Measurements from ENCODE around the gene RASA3. TPM values are rescaled to one million over a fixed set of nuclear protein-coding genes. Genes with fewer than 3 reads are reported as not detected.
A peak's percentile ranks its signal among the peaks of the same experiment; 100 is the strongest.
"Not testable (repeated sequence)": the region's sequence is repeated elsewhere in the genome, so short reads cannot be mapped to it uniquely, and the experiment has no call there.

Gene RASA3
- polyA plus RNA-seq, 1 donor: 23.6 TPM

DNA sequence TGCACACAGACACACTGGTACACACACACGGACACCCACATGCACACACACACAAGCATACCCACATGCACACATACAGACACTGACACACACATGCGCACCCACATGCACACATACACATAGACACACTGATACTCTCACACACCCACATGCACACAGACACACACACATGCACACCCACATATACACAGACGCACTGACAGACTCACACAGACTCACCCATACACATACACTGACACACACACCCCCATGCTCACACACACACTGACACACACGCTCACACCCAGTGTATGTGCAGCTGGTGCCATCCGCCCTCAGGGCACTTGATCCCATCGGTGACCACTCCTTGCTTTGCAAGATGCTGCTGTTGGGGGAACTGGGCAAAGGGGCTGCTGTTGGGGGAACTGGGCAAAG is 9.7 kb upstream of the RASA3 start:
- no peak for DNase-seq

DNA sequence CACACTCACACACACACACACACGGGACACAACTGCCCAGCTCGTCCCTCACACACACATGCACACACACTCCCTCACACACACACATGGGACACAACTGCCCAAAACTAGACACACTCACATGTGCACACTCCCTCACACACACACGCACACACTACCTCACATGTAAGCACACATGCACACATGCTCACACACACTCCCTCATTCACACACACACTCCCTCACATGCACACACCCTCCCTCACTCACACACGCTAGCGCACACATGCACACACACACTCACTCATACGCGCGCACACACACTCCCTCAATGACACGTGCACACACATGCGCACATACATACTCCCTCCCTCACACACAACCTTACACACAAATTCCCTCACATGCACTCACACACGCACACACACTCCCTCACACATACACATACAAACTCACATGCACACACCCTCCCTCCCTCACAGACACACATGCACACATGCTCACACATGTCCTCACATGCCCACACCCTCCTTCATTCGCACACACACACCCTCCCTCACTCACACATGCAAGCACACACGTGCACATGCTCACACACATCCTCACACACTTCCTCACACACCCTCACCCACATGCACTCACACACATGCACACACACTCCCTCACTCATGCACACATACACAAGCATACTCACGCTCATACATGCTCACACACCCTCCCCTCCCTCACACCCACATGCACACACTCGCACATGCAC is 9.0 kb upstream of the RASA3 start:
- DNase-seq: no peak

DNA sequence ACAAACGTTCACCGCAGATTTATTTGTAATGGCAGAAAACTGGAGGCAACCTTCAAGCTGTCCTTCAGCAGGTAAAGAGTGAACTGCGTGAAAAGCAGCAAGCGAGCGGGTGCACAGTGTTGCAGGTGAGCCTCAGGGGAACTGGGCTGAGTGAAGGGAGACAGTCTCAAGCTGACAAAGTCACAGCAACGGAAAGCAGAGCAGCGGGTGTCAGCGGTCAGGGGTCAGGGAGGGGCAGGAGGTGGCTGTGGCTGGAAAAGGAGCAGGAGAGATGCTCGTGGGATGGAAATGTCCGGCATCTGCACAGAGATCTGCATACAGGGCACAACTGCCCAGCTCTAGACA is 8.5 kb upstream of the RASA3 start:
- no peak for DNase-seq

DNA sequence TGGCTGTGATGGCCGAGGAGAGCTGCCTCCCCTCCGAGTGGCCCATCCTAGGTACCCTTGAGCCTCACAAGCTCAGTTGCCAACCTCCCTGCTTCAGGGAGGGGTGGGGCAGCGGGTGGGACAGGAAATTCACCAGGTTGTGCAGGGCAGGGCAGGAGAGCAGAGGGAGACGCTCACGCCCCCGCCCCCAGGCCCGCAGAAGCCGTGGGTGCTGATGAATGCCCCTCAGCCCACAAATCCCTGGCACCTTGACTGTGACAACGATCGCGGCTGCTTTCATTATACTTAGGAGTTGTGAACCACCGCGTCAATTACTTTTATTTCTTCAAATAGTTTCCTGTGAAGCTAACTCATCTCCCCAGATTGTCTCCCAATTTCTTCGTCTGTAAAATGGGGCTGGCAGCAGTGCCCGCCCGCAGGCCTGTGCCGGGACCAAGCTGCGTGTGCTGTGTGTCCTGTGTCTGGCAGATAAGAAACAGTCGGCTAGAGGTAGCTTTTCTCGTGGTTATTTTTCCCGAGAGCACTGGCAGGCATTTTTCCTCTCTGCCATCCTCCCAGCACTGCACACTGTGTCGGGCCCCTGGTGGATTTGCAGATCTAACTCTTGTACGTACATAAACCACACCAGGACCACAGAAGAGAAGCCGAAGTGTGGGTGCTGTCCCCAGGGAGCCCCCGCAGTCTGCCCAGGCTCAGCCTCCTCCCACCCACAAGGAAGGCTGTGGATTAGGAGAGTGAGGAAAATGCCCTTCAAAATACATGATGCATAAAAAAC is 7.9 kb upstream of the RASA3 start:
- no peak for DNase-seq

DNA sequence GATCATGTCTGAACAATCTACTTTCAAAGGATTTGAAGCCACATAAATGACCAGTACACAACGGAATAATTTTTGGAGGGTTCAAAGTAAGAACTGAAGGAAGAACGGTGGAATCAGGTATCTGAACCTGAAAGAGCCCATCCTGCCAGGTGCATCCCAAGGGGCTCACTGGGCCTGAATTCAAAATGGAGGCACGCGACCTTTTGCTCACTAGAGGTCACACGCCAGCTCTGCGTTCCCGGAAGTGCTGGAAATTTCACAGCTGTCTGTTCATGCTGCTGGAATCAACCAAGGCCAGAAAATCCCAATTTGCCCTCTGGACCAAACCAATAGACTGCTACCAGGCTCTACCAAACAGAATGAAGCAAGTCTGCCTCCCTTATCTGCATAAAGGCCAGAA is 4.2 kb upstream of the RASA3 start:
- DNase-seq: no peak

DNA sequence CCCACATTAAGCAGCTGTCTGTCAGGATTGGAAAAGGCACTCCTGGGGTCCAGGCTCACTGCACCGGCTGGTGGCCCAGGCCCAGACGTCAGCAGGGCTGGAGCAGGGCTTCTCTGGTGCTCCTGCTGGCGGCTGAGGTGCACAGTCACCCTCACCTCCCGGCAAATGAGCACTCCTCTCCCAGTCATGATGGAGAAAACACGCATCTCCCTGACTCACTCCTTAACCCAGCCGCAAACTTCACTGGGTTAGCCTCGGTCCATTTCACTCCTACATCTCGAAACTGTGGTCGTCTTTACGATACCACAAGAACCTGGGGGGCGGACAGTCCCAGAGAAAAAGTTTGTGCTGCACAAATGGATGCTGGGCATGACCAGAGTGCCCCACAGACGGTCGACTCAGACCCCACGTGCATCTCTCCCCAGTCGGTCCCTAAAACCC is 3.3 kb upstream of the RASA3 start:
- no peak for DNase-seq

DNA sequence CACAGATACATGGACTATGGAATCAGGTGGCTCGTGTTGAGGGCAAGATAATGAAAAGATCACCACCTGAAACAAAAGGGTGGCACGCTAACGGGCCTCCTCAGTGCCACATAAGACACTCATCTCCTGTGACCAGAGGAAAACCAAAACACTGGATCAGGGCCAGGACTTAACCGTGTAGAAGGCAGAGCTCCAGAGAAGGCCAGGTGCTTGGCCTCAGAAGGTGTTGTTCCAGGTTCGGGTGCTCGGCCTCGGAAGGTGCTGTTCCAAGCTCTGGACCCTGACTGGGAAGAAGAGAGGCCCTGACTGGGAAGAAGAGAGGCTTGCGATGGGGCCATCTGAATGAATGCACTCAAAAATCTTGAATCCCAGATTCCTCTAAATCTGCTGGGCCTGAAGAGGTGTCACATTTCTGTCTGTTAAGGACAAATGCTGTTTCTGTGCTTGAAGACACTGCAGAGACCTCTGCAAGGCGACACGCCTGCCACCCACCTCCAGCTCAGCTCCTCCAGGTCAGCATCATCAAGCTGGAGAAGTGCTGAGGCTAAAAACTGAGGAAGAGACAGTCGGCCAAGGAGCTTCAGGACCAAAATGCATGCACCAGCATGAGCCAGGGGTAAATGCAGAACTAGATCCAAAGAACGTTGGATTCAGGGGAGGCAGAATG is 2.7 kb upstream of the RASA3 start:
- no peak for DNase-seq

DNA sequence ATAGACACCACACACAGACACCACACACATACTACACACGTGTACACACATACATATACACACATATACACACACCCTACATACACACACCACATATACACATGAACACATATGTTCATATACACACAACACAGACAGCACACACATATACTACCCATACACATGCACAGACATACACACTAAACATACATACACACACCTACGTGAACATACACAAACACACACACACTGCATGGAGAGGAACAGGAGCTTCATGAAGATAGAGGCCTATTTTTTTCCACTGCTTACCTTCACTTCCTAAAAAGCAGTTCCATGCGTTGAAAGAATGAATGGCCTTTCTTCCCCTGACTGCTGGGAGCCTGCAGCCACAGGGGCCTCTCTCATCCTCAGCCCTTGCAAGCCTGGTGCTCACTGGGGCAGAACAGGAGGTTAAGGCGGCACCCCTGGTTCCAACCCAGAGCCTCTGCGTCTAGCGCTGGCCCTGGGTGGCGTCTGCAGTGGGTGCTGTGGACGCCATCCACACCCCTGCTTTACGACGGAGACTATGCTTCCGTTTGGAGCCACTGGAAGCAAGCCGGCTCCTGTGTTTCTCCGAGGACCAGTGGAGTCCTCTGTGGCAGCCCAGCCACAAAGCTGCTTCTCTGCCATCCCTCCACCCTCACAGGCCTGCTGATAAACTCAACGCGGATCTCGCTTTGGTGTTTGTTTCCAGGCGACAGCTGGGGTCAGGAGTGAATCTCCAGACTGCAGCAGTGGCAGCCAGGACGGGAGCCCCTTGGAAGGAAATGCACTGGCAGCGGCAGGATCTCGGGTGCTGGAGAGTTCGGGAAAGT is 1.9 kb upstream of the RASA3 start:
- no peak for DNase-seq

DNA sequence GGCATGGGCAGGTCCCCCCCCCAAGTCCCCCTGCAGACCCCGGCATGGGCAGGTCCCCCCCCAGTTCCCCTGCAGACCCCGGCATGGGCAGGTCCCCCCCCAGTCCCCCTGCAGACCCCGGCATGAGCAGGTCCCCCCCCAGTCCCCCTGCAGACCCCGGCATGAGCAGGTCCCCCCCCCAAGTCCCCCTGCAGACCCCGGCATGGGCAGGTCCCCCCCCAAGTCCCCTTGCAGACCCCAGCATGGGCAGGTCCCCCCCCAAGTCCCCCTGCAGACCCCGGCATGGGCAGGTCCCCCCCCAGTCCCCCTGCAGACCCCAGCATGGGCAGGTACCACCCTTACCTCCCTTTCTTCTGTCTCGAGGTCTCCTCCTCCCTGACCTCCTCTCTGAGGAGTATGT is 1.1 kb upstream of the RASA3 start:
- not testable (repeated sequence) for DNase-seq

DNA sequence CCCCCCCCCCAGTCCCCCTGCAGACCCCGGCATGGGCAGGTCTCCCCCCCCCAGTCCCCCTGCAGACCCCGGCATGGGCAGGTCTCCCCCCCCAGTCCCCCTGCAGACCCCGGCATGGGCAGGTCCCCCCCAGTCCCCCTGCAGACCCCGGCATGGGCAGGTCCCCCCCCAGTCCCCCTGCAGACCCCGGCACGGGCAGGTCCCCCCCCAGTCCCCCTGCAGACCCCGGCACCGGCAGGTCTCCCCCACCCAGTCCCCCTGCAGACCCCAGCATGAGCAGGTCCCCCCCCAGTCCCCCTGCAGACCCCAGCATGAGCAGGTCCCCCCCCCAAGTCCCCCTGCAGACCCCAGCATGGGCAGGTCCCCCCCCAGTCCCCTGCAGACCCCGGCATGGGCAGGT is 703 bp upstream of the RASA3 start:
- DNase-seq: not testable (repeated sequence)

DNA sequence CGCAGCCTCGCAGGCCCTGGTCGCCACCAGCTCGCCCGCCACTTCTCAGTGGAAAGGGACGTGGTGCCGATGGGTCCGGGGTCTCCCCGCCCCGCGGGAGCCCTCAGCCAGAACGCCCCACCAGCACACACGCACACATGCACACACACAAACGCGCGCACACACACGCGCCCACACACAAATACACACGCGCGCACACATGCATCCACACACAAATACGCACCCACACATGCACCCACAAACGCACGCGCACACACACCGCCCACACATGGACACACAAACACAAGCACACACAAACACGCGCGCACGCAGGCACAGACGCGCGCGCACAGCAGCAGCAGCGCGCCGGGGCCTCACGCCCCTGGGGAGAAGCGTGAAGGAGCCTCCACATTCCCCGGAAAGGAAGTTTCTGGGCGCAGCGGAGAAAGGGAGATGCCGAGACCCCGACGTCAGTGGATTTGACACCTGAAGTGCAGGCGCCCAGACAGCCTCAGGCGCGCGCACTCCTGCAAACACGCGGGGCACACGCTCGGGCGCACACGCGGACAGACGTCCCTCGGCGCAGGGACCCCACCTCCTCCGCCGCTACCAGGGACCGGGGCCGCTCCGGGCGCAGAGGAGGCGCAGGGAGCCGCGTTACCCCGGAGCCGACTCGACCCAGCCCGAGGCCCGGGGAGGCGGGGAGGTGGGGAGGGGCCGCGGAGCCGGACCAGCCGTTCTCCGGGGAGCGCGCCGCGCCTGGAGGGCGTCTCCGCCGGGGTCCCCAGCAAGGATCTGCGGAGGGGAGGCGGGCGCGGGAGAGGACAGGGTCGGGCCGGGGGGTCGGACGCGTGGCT is 622 bp downstream of the RASA3 start:
- DNase-seq: no peak

DNA sequence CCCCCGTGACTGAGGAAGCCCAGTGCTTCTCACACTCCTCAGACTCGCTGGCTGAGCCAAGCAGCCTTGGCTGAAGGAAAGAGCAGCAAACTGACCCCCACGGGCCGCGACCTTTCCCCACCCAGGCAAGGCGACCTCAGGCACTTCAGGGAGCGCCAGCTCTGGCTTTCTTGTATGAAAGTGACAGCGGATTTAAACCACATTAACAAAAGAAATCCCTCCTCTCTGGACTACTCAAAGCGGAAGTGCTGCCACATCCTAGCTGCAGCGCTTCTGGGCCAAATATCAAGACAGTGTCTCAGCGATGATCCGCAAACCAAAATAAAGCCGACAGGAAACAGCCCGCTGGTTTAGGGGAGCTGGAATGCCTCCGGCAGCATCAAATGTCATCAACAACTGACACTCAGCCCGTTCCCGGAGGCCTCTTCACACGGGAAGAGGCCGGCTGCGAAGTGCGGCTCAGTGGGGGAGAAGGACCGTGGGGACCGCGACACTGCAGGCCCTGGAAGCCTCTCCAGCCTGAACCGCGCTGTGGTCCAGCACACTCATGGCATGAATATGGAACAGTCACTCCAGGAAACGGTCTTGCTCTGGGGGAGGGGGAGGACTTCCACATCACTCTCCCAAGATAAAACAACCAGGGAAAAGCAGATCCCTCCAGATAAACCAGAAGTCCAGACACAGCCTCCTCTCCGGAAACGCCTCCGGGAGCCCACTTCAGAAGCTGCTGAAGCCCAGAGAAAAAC is 1.4 kb downstream of the RASA3 start:
- peak; percentile 68 for DNase-seq

DNA sequence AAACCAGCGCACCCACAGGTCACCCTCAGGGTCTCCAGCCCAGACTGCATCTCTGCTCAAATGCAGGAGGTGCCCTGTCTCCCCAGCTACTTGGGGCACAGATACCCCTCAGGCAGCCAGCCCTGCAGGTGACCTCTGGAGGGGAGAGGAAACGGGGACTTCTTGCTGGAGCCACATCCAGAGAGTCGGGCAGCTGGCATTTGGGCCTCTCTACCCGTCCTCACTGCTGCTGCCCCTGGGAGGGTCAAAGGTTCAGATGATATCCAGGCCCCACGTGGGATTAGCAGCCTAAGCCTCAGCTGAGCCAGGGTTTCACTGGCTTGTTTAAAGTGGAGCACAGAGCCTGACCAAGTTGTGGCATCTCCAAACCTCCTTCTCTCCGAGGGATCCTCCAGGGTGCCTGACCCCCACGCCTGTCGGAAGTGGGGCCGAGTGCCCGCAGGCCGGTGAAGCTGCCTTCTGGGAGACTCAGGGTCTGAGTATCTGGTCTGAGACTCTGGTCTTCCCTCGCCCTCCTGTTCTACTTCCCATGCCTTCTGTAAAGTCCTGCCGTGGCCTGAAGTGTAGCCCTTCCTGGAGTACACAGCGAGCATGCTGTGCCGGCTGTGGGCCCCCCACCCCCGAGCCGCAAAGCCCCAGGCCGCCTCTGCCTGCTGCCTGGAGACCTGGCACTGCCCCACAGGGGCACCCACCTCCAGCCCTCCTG is 2.1 kb downstream of the RASA3 start:
- no peak for DNase-seq

DNA sequence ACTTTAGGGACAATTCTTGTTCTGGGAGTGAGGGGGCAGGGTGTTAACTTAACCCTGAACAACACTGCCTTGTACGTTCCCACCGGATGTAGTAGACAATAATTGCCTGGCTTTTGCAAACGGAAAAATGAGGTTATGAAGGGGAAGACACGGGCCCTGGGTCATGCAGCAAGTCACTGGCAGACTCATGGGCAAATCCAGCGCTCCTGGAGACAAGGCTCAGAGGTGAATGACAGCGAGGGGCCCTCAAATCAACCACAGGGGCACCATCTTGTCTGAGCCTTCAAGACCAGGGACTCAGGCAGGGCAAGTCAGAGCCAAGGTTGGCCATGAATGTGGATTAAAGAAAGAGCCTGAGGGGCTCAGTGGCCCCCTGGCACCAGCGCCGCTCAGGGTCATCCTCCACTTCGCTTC is 2.8 kb downstream of the RASA3 start:
- DNase-seq: no peak

DNA sequence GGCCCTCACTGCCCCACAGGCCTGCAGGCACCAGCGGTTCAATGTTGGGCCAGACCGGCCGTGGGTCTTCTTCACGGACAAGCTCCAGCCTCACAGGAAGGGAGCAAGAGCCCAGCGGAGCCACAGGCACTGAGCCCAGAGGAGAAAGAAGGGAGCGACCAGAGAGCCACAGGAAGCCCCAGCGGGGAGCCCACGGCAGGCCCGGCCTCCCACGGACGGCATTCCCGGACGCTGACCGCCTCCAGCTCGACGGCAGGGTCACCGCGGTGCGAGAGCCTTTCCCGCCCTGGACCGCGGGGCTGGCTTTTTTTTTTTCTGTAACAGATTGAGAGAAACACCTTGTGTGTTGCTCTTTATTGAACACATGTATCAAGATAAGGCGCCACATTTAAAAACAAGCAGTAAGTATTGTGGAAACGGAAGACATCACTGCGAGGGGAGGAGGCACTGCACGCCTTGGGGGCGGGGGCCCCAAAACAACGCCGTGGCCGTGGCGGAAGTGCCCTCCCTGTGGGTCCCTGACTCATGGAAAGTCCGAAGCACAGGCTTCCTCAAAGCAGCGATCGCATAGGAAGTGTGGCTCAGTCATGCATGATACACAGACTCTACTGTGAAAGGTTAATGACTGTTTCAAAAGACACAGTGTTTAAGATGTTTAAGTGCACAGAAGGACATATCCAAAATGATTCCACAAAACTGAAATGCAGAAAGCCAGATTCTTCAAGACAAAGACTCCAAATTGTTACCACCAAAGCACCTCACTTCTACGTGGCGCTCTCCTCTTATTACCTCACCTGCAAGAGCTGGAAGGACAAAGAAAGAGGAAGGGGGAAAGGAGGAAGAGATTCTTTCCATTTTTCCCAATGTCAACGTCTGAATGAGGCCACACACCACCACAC is 3.5 kb downstream of the RASA3 start:
- peak; percentile 76 for DNase-seq

DNA sequence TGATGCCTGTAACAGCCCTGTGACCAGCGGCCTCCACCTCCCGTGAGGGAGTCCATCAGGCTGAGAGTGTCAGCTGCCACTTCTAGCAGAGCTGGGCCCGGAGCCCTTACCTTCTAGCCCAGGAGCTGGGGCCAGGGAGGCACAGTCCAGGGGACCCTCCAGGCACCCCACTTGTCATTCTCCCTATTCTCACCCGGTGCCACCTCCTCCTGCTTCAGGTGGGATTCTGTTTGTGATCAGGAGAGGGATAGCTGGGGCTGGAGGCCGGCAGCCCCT is 4.1 kb downstream of the RASA3 start:
- DNase-seq: no peak

DNA sequence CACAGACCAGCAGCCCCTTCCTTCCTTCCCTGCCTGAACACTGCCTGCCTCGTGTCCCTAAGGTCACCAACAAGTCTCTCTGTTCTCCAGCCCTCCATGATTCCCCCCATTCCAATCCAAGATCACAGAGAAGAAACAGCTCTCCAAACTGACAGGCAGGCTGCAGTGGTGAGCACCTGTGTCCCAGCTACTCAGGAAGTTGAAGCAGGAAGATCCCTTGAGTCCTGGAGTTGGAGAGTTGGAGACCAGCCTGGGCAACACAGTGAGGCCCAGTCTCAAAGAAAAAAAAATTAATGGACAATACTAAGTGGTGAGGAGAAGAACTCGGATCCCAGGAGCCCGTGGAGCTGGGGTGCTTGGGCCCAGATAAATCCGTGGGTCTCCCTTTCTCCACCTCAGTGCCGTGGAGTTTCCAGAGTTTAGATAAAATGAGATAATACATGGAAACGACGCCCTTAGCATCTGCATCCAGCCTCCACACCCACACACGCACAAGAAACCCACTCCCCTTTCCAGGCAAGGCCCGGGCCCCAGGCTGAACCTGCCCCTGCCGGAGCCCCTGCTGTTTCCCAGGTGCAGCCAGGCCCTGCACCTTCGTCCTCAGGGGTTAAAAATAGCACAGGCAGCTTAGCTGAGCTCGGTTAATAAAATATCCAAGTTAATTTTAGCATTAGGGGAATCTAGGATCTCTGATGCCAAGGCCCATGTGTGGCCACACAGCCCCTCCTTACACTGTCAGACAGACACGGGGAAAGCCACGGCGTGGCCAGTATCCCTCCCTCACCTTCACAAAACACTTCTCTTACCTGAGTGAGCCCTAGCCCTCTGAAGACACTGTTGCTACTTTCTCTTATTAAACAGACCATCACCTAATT is 4.7 kb downstream of the RASA3 start:
- DNase-seq: no peak

DNA sequence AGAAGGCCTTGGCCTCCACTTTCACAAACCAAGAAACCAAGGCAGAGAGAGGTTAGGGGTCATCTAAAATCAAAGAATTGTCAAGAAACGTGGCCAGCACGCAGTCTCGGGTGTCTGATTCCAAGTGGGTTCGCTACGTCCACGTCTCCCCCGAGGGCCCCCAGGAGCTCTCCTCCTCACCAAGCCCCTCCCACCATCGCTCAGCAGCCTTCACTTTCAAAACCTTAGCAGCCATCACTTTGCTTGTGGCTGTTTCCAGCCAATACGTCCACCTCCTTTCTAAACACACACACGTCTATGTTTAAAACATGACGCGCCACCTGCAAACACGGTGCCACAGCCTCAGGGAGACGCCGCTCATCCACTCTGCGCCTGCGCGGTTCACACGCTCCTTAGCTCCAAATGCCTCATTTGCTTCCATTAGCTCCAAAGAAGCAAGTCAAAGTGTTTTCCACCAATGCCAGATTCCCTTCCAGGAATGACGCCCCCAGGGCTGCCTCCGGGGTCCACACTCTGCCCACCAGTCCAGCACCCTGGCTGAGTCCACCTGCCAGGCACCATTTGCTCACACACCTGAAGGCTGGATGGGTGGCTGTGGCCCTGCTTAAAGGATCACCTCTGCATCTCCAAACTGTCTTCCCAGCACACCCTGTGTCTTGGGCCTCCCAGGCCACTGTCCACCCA is 5.5 kb downstream of the RASA3 start:
- no peak for DNase-seq
